SK-N-SH (cell line): ENCODE measurements around the gene DISP2. TPM values are rescaled to one million over a fixed set of nuclear protein-coding genes. Genes with fewer than 3 reads are reported as not detected.

Experiments
- CTCF ChIA-PET: fragments of 300-600, 350-600 bp; formaldehyde crosslinking; extraction: SDS; loops from one replicate; lab custom pipeline; 2021; lab: Yijun Ruan, JAX
- POLR2A ChIA-PET: fragments of 350-600 bp; sonication (Branson Sonifier 250); formaldehyde crosslinking; extraction: SDS; loops from one replicate; lab custom pipeline; 2020; ENCODE audit warnings: antibody characterized with exemption, inconsistent platforms; lab: Yijun Ruan, JAX
- DNase-seq: peaks from one replicate; pipeline ENCODE4 v3.0.0; 2012
- H2AFZ ChIP-seq: fragments of 200-600 bp; sonication (generic); 2 replicates; pipeline ENCODE4 v1.8.1; 2016; ENCODE audit warnings: antibody characterized with exemption, mild to moderate bottlenecking, low read depth
- H3F3A ChIP-seq: fragments of 200-600 bp; sonication (generic); replicated peaks from 2 replicates; pipeline ENCODE3; 2016; ENCODE audit warnings: antibody characterized with exemption, mild to moderate bottlenecking; ENCODE audit not compliant: insufficient read depth
- H3K27ac ChIP-seq, 2 experiments: fragments of 200-500 bp in 1 of 2; fragments of 200-600 bp in 1 of 2; sonication (Bioruptor generic) in 1 of 2; sonication (generic), shearing (Covaris generic) in 1 of 2; 2 replicates each; pipeline versions ENCODE4 v1.5.1 to v1.6.1; 2014 to 2016; ENCODE audit warnings: low read depth in 2 of 2, inconsistent platforms in 1 of 2, low read length in 1 of 2, mild to moderate bottlenecking in 1 of 2, mixed read lengths in 1 of 2
- H3K27me3 ChIP-seq: fragments of 200-600 bp; sonication (generic), shearing (Covaris generic); 2 replicates; pipeline ENCODE4 v1.6.1; 2016; ENCODE audit warnings: mixed run types; ENCODE audit not compliant: insufficient read depth
- H3K36me3 ChIP-seq, 2 experiments: fragments of 200-500 bp in 1 of 2; fragments of 200-600 bp in 1 of 2; sonication (Bioruptor generic) in 1 of 2; sonication (generic) in 1 of 2; replicated peaks in 1 of 2; 2 replicates each; pipeline versions ENCODE3 to v1.5.1; 2014 to 2016; ENCODE audit warnings: low read length in 1 of 2, mild to moderate bottlenecking in 1 of 2; ENCODE audit not compliant: insufficient read depth in 2 of 2, control insufficient read depth in 1 of 2
- H3K4me1 ChIP-seq, 2 experiments: fragments of 200-500 bp in 1 of 2; fragments of 200-600 bp in 1 of 2; sonication (Bioruptor generic) in 1 of 2; sonication (generic), shearing (Covaris generic) in 1 of 2; 2 replicates each; pipeline versions ENCODE4 v1.5.1 to v1.6.1; 2014 to 2016; ENCODE audit warnings: low read depth in 1 of 2, low read length in 1 of 2, mixed run types in 1 of 2; ENCODE audit not compliant: insufficient read depth in 2 of 2, control insufficient read depth in 1 of 2
- H3K4me2 ChIP-seq: fragments of 200-600 bp; sonication (generic), shearing (Covaris generic); 2 replicates; pipeline ENCODE4 v1.6.1; 2017; ENCODE audit warnings: mixed run types
- H3K4me3 ChIP-seq, 2 experiments: fragments of 200-500 bp in 1 of 2; fragments of 200-600 bp in 1 of 2; sonication (Bioruptor generic) in 1 of 2; sonication (generic), shearing (Covaris generic) in 1 of 2; 2 replicates each; pipeline versions ENCODE4 v1.5.1 to v1.8.1; 2014 to 2016; ENCODE audit warnings: low read depth in 2 of 2, inconsistent platforms in 1 of 2, low read length in 1 of 2, mild to moderate bottlenecking in 1 of 2, mixed read lengths in 1 of 2, moderate library complexity in 1 of 2
- H3K79me2 ChIP-seq: fragments of 200-600 bp; sonication (generic); 2 replicates; pipeline ENCODE4 v1.8.1; 2017; ENCODE audit warnings: mild to moderate bottlenecking; ENCODE audit not compliant: insufficient read depth
- H3K9ac ChIP-seq: fragments of 200-600 bp; sonication (generic); 2 replicates; pipeline ENCODE4 v1.6.1; 2017; ENCODE audit warnings: mixed run types
- H3K9me2 ChIP-seq: fragments of 200-600 bp; sonication (generic); 2 replicates; pipeline ENCODE4 v1.6.1; 2017; ENCODE audit warnings: mixed run types
- H3K9me3 ChIP-seq: fragments of 200-600 bp; sonication (generic); 2 replicates; pipeline ENCODE4 v1.6.1; 2017; ENCODE audit warnings: mixed run types, mild to moderate bottlenecking, moderate library complexity
- H4K20me1 ChIP-seq: fragments of 200-600 bp; sonication (generic); 2 replicates; pipeline ENCODE4 v1.6.1; 2017; ENCODE audit warnings: mild to moderate bottlenecking, mixed run types; ENCODE audit not compliant: insufficient read depth
- EZH2phosphoT487 ChIP-seq: fragments of 200-600 bp; sonication (generic); IDR thresholded peaks from 2 replicates; pipeline ENCODE4 v1.6.1; 2017; ENCODE audit warnings: low read depth, mixed run types, mild to moderate bottlenecking, antibody characterized with exemption, moderate library complexity, borderline replicate concordance
- FOSL2 ChIP-seq: IDR thresholded peaks from 2 replicates; pipeline ENCODE4 v1.4.0; 2012; ENCODE audit warnings: low read depth, mild to moderate bottlenecking, moderate library complexity, borderline replicate concordance
- FOXM1 ChIP-seq: IDR thresholded peaks from 2 replicates; pipeline ENCODE4 v1.4.0; 2012; ENCODE audit warnings: low read depth, mild to moderate bottlenecking
- IRF3 ChIP-seq: fragments of 150-350 bp; IDR thresholded peaks from 2 replicates; pipeline ENCODE4 v1.6.1; 2016; ENCODE audit warnings: mild to moderate bottlenecking, low read depth, low read length
- MXI1 ChIP-seq: IDR thresholded peaks from 2 replicates; pipeline ENCODE4 v1.6.1; 2012; ENCODE audit warnings: mild to moderate bottlenecking, low read depth, low read length, improper control_type of control experiment
- PBX3 ChIP-seq: IDR thresholded peaks from 2 replicates; pipeline ENCODE4; 2012
- POLR2AphosphoS5 ChIP-seq: IDR thresholded peaks from 2 replicates; pipeline ENCODE4 v1.6.1; 2012; ENCODE audit warnings: low read depth, low read length
- RFX5 ChIP-seq: IDR thresholded peaks from 2 replicates; pipeline ENCODE4 v1.6.1; 2012; ENCODE audit warnings: mild to moderate bottlenecking, improper control_type of control experiment, low read length
- RXRA ChIP-seq: IDR thresholded peaks from 2 replicates; pipeline ENCODE4 v1.4.0; 2012; ENCODE audit warnings: low read depth, mild to moderate bottlenecking, borderline replicate concordance
- TAF1 ChIP-seq: IDR thresholded peaks from 2 replicates; pipeline ENCODE4 v1.6.1; 2012; ENCODE audit warnings: low read depth, mild to moderate bottlenecking, low read length, moderate library complexity, borderline replicate concordance
- TEAD4 ChIP-seq: IDR thresholded peaks from 2 replicates; pipeline ENCODE4 v1.4.0; 2012; ENCODE audit warnings: mild to moderate bottlenecking, borderline replicate concordance; ENCODE audit not compliant: insufficient read depth
- WGBS: methylation state at CpG from one replicate; pipeline ENCODE4 v1.1.6; 2017; ENCODE audit warnings: low lambda C conversion rate; 5-methylcytosine and 5-hydroxymethylcytosine counted together
- polyA plus RNA-seq, 3 experiments: library from polyadenylated mRNA; depleted of rRNA; stranded (reverse); fragments of >200 nt; gene quantifications; 2 replicates each; pipeline ENCODE4 v1.2.3, GENCODE V29; 2012

Gene DISP2
- polyA plus RNA-seq, 1 of the 3 experiments (the other 2 are of a cell fraction) = 0.12 TPM

GRCh38 chr15:40334941-40335795 is 22.9 kb upstream of the DISP2 start:
- Histone ChIP-seq H3F3A (peaks cover 28% of the 10 kb centered on the region), H3K4me3 (no peak overlapping the region), H3K4me1 (peaks cover 43 to 45% of the 10 kb centered on the region in 2 experiments; a peak in 3 of 4 replicates), H2AFZ (no peak overlapping the region), H4K20me1 (no peaks in the 10 kb centered on the region)
- no peak for DNase-seq
- CTCF ChIA-PET = interaction anchor here (11.1 to 70.6 kb wide), 4 partner anchors 6 to 86 kb away, joined by 184 to 2194 read pairs (median 1246); partner anchors contain the start of genes ANKRD63, CCDC9B, DISP2 and INAFM2
- TF ChIP-seq MXI1 = no peak
- TF ChIP-seq IRF3 = no peak
- TF ChIP-seq EZH2phosphoT487 = no peak
- no peak for TF ChIP-seq PBX3
- TF ChIP-seq TAF1 = no peak
- TF ChIP-seq, all 33 proteins: peak for 0
- no peaks in the 10 kb centered on the region for H3K9me2 ChIP-seq
- H3K4me2 ChIP-seq = no peak overlapping the region
- peaks cover 42% of the 10 kb centered on the region for H3K79me2 ChIP-seq
- peaks cover 19 to 26% of the 10 kb centered on the region in 2 experiments for H3K36me3 ChIP-seq
- POLR2A ChIA-PET = interaction anchor here (1.4 to 1.6 kb wide), 2 partner anchors 8 to 12 kb away, joined by 4 to 5 read pairs; partner anchors contain the start of gene INAFM2
- no peaks in the 10 kb centered on the region for H3K9me3 ChIP-seq
- H3K27ac ChIP-seq = no peak overlapping the region; a peak in 1 of 4 replicates
- H3K9ac ChIP-seq = no peak overlapping the region
- WGBS = 95% methylated on average over 11 of the region's 26 CpGs
- H3K27me3 ChIP-seq = no peaks in the 10 kb centered on the region

- Histone ChIP-seq H3K36me3 (peaks cover 19 to 26% of the 10 kb centered on the region in 2 experiments), H4K20me1 (no peaks in the 10 kb centered on the region), H3K9me2 (no peaks in the 10 kb centered on the region), H3K4me1 (peaks cover 48 to 50% of the 10 kb centered on the region in 2 experiments; a peak in 3 of 4 replicates), H3K4me3 (no peak overlapping the region), H3K9ac (0 out of 2 replicates have a peak overlapping the region, but pooled peaks have one; percentile 98), H3K79me2 (peaks cover 49% of the 10 kb centered on the region), H3K4me2 (peak overlapping the region; percentile 94; the same call in 1 of the 2 replicates), H3K27me3 (no peaks in the 10 kb centered on the region), H3F3A (peaks cover 25% of the 10 kb centered on the region), H3K27ac (no peak overlapping the region; a peak in 1 of 4 replicates), H3K9me3 (no peaks in the 10 kb centered on the region), H2AFZ (no peak overlapping the region)
- CTCF ChIA-PET = interaction anchor here (1.4 to 70.6 kb wide), 6 partner anchors 6 to 119 kb away, joined by 4 to 2194 read pairs (median 242); partner anchors contain the start of genes ANKRD63, CCDC9B, DISP2 and INAFM2
- POLR2A ChIA-PET = interaction anchor here (1.4 to 1.6 kb wide), 2 partner anchors 9 to 13 kb away, joined by 4 to 5 read pairs; partner anchors contain the start of gene INAFM2
- TF ChIP-seq RFX5 (no peak), FOXM1 (no peak), RXRA (no peak), POLR2AphosphoS5 (no peak), TEAD4 (no peak), FOSL2 (no peak)
- 100% methylated on average over 7 of the region's 13 CpGs for WGBS
- DNase-seq = no peak
Measured at GRCh38 chr15:40335938-40336743, 21.9 kb upstream of the DISP2 start.
